ENCODE data around the gene ELP1. TPM values are rescaled to one million over a fixed set of nuclear protein-coding genes. Genes with fewer than 3 reads are reported as not detected.
"Not testable (repeated sequence)": the region's sequence is repeated elsewhere in the genome, so short reads cannot be mapped to it uniquely, and the experiment has no call there.

The ELP1 gene
- total RNA-seq, 3 donors from 2014 or later: 14.3 to 18.7 (median 16.7) TPM

DNA sequence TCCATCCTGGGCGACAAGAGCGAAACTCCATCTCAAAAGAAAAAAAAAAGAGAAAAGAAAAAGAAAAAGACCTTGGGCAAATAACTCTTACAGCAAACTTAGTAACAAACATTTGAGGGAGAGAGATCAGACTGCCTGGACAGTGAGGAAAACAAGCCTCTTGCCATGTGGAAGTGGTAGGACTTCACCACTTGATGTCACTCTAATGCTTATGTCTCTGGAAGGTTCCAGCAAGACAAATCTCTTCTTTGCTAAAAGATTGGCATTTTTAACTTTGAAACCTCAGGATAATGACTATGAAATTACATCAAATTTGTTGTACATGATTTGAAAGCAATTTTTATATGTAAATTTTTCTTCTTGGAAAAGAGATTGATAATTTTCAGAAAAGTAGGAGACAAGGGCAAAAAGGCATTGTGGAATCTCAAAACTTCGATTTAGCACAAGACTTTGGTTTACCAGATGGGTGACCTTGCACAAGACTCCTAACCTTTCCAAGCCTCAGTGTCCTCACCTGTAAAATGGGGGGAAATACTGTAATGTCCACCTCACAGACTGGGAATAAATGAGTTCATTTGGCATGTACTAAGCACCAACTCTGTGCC is 83.5 kb downstream of the ELP1 start:
- intact Hi-C loops (cut with DNase I, micrococcal nuclease): no loop called here
- no peak overlapping the region for H3K4me3 ChIP-seq
- DNase-seq (no peak), ATAC-seq (no peak)
- no peaks in the 10 kb centered on the region for H3K36me3 ChIP-seq (ENCODE audit: low read depth)
- TF ChIP-seq, protein P1, sequence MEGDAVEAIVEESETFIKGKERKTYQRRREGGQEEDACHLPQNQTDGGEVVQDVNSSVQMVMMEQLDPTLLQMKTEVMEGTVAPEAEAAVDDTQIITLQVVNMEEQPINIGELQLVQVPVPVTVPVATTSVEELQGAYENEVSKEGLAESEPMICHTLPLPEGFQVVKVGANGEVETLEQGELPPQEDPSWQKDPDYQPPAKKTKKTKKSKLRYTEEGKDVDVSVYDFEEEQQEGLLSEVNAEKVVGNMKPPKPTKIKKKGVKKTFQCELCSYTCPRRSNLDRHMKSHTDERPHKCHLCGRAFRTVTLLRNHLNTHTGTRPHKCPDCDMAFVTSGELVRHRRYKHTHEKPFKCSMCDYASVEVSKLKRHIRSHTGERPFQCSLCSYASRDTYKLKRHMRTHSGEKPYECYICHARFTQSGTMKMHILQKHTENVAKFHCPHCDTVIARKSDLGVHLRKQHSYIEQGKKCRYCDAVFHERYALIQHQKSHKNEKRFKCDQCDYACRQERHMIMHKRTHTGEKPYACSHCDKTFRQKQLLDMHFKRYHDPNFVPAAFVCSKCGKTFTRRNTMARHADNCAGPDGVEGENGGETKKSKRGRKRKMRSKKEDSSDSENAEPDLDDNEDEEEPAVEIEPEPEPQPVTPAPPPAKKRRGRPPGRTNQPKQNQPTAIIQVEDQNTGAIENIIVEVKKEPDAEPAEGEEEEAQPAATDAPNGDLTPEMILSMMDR (IDR thresholded peaks at IDR 0.05): no peak
- no peaks in the 10 kb centered on the region for H3K4me1 ChIP-seq (ENCODE audit: low read depth)
- H3K9me3 ChIP-seq: no peaks in the 10 kb centered on the region

DNA sequence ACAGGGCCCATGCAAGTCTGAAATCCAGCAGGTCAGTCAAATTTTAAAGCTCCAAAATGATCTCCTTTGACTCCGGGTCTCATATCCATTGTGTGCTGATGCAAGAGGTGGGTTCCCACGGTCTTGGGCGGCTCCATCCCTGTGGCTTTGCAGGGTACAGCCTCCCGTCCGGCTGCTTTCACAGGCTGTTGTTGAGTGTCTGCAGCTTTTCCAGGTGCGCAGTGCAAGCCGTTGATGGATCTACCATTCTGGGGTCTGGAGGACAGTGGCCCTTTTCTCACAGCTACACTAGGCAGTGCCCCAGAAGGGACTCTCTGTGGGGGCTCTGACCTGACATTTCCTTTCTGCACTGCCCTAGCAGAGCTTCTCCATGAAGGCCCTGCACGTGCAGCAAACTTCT is 85.6 kb downstream of the ELP1 start:
- H3K36me3 ChIP-seq (ENCODE audit: low read depth); H3K4me3 ChIP-seq; DNase-seq; H3K9me3 ChIP-seq; intact Hi-C loops (cut with DNase I, micrococcal nuclease); ATAC-seq; H3K4me1 ChIP-seq (ENCODE audit: low read depth): not testable (repeated sequence)

DNA sequence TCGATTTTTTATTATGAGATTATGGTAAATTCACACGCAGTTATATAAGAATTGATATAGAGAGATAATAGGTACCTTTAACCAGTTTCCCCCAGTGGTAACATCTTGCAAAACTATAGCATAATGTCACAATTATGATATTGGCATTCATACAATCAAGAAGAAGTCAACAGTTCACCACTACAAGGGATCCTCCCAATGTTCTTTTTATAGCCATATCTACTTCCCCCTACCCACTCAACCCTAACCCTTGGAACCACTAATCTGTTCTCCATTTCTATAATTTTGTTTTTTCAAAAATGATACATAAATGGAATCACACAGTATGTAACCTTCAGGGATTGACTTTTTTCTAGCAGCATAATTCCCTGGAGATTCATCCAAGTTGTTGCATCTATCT is 88.0 kb downstream of the ELP1 start:
- no peak overlapping the region for H3K4me3 ChIP-seq
- H3K9me3 ChIP-seq: no peaks in the 10 kb centered on the region
- no peaks in the 10 kb centered on the region for H3K4me1 ChIP-seq (ENCODE audit: low read depth)
- TF ChIP-seq, protein P1 (IDR thresholded peaks at IDR 0.05): no peak
- ATAC-seq: no peak
- H3K36me3 ChIP-seq (ENCODE audit: low read depth): no peaks in the 10 kb centered on the region
- no peak for DNase-seq
- intact Hi-C loops (cut with DNase I, micrococcal nuclease): no loop called here

DNA sequence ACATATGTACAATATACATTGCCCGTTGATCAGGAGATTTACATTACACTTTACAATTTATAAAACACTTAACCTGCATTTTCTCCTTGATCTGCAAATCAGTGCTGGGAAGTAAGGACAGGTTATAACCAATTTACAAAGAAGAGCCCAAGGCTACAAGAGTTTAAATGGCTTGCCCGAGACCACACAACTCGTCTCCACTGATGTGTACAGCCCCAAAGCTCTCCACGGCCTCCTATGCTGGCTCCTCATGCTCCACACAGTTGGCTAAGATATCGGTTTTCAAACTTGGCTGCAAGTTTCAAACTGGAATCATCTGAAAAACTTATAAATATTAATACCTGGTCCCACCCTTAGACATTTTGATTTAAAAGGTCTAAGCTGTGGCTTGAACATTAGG is 88.4 kb downstream of the ELP1 start:
- DNase-seq (no peak), ATAC-seq (no peak)
- H3K4me3 ChIP-seq: no peak overlapping the region
- no peaks in the 10 kb centered on the region for H3K36me3 ChIP-seq (ENCODE audit: low read depth)
- TF ChIP-seq, protein P1 (IDR thresholded peaks at IDR 0.05): no peak
- no peaks in the 10 kb centered on the region for H3K4me1 ChIP-seq (ENCODE audit: low read depth)
- intact Hi-C loops (cut with DNase I, micrococcal nuclease): no loop called here
- H3K9me3 ChIP-seq: no peaks in the 10 kb centered on the region

DNA sequence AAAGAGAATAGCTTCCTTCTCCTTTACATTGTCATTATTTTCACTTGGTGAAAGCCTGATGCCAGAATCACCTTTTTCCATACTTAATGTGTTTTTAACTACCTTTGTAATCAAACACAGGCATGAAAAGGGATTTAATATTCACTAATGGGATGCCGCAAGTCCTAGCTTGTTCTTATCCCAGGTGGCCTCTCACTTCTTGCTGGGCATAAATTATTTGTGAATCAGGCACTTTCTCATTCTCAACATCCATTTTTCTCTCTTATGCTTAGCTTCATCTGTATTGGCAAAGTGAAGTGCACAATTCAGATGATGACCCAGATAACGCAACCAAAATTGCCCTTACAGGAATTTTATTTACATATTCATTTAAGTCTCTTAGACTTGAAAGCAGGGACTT is 89.1 kb downstream of the ELP1 start:
- H3K4me3 ChIP-seq: no peak overlapping the region
- H3K9me3 ChIP-seq: no peaks in the 10 kb centered on the region
- ATAC-seq (no peak), DNase-seq (no peak)
- H3K36me3 ChIP-seq (ENCODE audit: low read depth): no peaks in the 10 kb centered on the region
- intact Hi-C loops (cut with DNase I, micrococcal nuclease): no loop called here
- TF ChIP-seq, protein P1 (IDR thresholded peaks at IDR 0.05): no peak
- H3K4me1 ChIP-seq (ENCODE audit: low read depth): no peaks in the 10 kb centered on the region

DNA sequence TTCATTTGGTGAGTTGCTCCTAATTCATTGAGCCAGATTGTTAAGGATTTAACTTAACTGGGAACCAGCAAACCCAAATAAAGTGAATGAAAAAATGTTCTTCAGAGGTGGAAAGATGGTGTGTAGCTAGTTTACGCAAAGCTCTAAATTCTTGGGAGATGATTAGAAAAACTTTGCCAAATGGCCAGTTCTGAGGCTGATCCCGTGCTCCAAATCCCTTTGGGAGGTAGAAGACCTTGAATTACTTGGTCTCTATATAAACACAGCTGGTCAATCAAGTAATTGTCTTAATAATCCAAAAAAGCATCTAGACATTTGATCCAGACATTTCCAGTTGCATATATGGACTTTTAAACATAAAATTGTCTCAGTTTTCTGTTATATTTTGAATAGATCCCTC is 89.5 kb downstream of the ELP1 start:
- no peaks in the 10 kb centered on the region for H3K4me1 ChIP-seq (ENCODE audit: low read depth)
- no peaks in the 10 kb centered on the region for H3K9me3 ChIP-seq
- ATAC-seq: no peak
- intact Hi-C loops (cut with DNase I, micrococcal nuclease): no loop called here
- no peak for DNase-seq
- TF ChIP-seq, protein P1 (IDR thresholded peaks at IDR 0.05): no peak
- no peak overlapping the region for H3K4me3 ChIP-seq
- H3K36me3 ChIP-seq (ENCODE audit: low read depth): no peaks in the 10 kb centered on the region
